GM19372 (cell line): ENCODE results near the gene SLC36A4.
"Not testable (repeated sequence)": the region's sequence is repeated elsewhere in the genome, so short reads cannot be mapped to it uniquely, and the experiment has no call there.

Experiments
- ATAC-seq: cut with Tn5 transposase; IDR thresholded peaks from one replicate; pipeline ENCODE4 v1.9.1; 2021; ENCODE audit warnings: mild to moderate bottlenecking, low read depth, moderate library complexity; ENCODE audit not compliant: unreplicated experiment

SLC36A4 gene

DNA sequence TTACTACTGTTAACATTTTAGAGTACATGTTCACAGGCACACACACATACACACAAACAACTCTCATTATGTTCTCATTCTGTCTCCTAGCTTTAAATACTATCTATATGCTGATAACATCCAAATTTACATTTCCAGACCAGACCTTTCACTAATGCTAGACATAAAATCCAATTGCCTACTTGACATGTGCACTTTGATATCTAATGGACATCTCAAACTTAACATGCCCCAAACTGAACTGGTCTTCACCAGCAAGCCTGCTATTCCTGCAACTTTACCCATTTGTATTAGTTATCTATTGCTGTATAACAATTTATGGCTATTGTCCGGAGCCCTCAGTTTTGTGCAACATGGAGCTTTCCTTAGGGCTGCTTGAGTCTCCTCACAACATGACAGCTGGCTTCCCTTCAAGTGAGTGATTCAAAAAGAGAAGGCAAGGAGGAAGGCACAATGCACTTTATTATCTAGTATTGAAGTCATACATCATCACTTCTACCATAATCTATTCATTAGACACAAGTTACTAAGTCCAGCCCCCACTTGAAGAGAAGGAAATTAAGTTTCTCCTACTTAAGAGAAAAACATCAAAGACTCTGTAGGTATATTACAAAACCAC is 3.0 kb downstream of the SLC36A4 start:
- ATAC-seq: no peak

DNA sequence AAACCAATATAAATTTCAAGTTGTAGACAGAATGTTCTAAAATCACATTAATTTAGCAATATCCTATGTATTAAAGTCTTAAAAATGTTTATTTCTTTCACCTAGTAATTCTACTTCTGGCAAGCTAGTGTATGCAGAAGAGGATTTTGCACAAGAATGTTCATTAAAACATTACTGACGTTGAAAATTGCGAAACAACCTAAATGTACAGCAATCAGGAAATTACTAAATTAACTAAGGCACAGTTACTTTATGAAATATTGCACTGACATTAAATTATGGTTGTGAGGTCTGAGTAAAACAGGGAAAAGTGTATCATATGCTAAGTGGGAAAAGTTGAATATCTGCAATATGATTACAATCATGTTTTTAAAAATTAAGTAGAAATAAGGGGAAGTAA is 4.1 kb downstream of the SLC36A4 start:
- no peak for ATAC-seq

DNA sequence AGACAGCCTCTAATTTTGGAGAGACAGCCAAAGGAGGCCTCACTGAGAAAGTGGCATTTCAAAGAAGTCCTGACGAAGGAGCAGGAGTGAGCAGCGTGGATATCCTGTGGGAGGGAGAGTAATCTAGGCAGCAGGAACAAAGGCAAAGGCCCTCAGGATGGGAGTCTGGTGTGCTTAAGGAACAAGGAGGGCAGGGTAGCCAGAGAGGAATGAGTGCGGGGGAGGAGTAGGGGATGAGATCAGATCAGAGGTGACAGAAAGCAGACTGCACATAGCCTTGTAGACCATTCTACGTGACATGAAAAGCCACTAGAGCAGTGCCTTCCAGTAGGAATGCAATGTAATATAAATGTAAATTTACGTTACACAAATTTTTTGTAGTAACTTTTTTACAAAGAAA is 5.6 kb downstream of the SLC36A4 start:
- ATAC-seq: no peak

DNA sequence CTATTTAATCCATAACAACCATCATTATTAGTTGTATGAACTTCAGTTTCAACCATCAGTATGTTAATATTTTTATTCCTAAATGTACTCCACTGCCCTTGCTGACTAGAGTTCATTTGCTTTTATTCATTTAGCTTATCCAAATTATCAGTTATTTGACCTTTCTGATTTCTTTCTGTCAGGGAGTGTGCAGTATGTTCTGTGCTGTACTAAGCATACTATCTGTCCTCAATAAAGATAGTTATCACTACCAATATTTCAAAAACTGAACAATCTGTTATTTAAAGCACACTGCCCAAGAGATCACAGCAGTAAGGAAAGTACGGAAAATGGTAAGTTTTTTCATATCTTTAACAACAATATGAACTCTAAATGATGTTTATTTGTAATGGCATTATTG is 8.3 kb downstream of the SLC36A4 start:
- no peak for ATAC-seq

DNA sequence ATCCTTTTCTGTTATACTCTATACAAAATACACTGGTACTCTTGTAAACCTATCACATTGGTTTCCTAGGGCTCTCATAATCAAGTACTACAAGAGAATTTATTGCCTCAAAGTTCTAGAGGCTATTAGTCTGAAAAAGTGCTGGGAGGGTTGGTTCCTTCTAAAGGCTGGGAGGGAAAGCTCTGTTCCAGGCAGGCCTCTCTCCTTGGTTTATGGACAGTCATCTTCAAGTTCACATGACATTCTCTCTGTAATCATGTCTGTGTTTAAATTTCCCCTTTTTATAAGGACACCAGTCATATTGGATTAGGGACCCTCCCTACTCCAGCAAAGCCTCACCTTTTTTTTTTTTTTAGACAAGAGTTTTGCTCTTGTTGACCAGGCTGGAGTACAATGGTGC is 9.1 kb downstream of the SLC36A4 start:
- no peak for ATAC-seq

DNA sequence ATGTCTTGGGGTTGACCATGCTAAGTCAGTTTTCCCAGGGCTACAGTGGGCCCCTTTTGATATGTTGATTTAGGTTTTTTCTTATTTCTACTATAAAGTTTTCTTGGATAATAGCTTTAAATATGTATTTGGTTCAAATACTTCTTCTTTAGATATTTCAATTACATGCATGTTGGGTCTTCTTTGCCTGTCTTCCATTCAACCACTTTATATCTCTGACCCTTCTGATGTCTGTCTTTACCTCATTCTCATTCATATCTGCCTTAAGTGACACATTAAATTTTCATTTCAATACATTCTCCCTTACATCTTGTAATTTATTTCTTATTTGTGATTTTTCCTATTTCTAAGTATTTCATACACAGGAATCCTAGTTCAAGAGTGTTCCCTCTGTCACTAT is 10.5 kb downstream of the SLC36A4 start:
- ATAC-seq: no peak

DNA sequence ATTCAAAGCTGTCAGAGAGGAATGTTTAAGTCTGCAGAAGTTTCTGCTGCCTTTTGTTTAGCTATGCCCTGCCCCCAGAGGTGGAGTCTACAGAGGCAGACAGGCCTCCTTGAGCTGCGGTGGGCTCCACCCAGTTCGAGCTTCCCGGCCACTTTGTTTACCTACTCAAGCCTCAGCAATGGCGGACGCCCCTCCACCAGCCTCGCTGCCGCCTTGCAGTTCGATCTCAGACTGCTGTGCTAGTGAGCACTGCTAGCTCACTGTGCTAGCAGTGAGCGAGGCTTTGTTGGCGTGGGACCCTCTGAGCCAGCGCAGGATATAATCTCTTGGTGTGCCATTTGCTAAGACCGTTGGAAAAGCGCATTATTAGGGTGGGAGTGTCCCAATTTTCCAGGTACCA is 19.9 kb downstream of the SLC36A4 start:
- not testable (repeated sequence) for ATAC-seq

DNA sequence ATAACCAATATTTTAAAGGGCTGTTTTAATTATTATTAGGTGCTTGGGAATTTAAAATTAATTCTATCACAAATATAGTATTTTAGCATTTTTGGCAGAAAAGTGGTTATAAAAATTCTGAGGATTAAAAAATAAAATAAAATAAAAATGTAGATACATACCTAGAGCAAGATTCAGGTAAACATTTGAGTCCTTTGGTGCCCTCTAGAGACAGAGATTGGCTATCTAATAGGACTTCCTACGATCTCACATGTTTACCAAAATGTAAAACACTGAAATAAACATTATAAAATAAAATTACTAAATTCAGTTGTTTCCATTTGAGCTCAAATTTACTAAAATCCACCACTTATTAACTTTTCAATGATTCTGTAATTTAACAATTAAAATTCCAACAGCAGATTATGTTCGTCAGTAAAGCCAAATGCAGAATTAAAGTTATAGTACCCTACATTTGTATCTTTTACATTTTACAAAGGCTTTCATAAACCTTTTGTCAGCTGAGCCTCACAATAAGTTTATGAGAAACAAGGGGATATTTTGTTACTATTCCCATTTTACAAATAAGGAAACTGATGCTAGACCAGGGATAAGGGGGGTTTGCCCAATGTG is 27.7 kb downstream of the SLC36A4 start:
- ATAC-seq: no peak

DNA sequence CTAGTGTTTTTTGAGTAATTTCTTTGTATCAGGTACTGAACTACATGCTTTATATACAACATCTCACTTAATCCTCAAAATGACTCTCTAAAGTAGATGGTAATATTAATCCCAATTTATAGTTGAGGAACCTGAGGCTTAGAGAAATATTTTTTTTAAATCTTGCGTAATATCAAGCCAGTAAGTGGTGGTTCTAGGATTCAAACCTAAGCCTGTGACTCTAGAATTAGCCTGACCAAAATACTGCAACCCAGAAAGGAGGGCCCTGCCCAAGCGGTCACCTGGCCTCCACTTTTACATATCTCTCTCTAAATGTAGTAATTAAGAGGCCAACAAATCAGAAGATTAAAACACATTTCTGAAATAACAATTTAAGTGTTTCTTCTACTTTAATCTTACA is 28.6 kb downstream of the SLC36A4 start:
- no peak for ATAC-seq

DNA sequence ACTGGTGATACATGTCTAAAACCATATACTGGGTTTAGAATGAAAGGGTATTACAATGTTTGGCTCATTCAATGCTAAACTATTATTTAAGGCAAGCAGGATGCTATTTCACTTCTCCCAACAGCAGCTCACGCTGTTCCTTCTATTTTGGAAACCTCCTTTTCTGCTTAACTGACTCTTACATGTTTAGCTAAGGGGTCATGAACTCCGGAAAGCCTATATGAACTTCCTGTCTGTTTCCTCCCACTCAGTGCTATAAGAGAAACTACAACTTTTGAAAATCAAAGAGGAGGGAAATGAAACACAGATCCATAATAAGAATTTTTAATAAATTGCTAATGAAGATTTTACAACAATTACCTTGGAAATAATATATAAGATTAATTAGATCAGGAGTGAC is 30.9 kb downstream of the SLC36A4 start:
- no peak for ATAC-seq

DNA sequence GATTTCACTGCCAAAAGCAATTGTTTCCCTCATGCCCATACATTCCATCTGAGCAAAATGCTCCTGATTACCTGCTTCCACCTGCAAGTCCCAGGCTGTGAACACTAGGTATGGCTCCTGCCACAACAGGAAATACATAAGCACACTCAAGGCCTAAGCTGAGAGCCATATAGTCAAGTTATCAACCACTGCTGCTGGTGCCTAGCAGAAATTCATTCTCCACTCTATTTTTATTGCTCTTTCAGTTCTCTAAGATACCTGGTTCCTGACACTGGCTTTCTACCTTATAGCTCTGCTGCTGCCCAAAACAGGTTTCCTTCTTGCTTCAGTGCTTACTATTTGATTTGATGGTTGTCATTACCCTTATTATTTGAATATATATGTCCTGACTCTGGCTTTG is 31.6 kb downstream of the SLC36A4 start:
- ATAC-seq: no peak

DNA sequence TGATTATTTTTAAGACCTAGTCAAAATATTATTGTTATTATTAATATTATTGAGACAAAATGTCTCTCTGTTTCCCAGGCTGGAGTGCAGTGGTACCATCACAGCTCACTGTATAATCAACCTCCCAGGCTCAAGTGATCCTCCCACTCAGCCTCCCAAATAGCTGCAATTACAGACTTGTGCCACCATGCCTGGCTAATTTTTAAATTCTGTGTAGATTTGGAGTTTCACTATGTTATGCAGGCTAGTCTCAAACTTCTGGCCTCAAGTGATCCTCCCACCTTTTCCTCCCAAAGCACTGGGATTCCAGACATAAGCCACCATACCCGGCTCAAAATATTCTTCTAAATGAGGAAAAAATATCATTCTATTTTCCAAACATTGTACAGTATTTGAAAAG is 37.0 kb downstream of the SLC36A4 start:
- no peak for ATAC-seq

DNA sequence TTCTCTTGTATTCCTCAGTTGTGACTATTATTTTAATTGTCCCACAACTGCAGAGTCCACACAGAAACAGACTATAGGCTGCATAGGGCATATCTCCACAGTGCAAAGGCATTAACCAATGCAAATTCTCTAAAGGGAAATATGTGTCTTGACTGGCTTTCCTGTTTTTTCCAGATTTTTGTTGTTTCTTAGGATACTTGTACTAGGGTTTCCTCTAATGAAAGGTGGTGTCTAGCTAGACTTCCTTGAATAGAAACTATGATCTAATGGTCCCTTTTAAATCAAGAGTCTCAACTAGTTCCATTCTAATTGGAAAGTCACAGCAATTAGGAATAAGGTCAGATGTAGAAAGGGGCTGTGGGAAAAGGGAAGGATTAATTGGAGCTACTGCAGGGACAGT is 37.6 kb downstream of the SLC36A4 start:
- no peak for ATAC-seq

DNA sequence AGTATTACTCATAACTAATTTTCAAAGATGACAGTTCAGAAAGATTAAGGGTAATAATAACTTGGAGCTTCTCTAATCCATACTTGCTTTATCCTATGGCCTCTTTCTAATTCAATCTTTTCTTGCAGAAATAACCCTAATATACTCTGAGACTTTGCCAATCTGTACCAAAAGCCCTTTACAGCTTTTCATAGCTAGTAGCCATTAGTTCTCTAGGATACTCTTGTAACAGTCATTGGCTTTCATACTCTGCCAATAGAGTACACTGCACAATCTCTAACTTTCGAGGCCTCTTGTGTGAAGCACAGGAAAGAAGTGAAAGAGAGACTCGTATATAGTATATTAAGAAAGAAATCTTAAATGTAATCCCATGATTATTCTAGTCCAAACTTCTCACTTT is 38.1 kb downstream of the SLC36A4 start:
- ATAC-seq: no peak

DNA sequence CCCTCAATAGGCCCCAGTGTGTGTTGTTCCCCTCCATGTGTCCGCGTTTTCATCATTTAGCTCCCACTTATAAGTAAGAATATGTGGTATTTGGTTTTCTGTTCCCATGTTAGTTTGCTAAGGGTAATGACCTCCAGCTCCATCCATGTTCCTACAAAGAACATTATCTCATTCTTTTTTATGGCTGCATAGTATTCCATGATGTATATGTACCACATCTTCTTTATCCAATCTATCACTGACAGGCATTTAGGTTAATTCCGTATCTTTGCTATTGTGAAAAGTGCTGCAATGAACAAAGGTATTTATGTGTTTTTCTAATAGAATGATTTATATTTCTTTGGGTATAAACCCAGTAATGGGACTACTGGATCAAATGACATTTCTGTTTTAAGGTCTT is 42.1 kb downstream of the SLC36A4 start:
- ATAC-seq: no peak

DNA sequence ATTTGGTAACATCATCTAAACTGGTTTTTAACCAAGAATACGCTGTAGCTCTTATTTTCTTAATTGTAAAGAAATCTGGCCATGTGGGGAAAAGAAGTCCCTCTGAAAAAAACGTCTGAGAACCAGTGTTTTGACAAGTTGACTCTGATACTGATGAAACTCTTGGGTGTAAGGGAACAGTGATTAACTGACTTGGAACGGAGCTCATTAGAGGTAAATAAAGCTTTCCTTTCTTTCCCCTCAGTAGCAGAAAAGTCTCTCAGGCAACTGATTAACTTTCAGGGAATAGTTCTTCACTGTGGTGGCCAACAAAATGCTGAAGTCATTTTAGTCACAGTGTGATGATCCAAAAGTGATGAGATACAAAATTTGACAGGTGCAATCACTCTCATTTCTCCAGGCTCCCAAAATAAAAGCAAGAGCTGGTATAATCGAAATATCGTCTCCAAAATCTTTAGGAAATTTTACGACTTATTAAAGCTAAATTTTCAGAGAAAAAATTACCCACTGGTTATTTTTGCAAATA is 52.3 kb downstream of the SLC36A4 start:
- ATAC-seq: no peak

DNA sequence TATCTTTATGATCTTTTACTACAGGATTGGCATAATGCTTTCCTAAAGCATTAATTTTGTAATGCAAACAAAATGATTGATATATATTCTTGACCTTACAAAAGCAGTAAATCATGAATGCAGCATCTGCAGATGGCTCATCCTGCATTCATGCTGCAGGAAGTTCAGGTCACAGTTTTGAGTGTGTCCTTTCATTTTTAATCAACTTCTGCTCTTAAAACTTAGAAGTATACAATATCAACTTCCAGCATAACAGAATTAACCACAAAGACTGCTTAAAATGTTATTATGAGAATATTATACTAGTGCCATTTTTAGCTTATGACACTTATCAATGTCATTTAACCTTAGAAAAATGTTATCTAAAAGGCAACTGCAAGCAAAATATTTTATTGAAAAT is 54.0 kb downstream of the SLC36A4 start:
- no peak for ATAC-seq

DNA sequence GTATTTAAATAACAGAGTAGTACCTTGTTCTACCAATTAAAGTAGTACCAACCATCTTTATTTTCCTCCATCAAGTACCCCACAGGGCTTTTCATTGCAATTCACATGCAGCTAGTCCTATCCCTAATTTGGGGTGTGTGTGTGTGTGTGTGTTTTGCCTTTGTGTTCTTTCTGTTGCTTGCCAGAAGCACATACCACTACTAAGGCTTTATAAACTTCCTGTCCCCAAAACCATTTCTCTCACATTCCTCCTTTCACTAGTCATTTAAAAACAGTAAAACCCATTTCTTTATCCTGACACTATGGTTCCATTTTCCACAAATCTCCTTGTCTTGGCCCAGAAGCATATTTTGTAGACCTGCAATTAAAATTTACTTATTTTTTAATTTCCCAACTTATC is 54.6 kb downstream of the SLC36A4 start:
- ATAC-seq: no peak

DNA sequence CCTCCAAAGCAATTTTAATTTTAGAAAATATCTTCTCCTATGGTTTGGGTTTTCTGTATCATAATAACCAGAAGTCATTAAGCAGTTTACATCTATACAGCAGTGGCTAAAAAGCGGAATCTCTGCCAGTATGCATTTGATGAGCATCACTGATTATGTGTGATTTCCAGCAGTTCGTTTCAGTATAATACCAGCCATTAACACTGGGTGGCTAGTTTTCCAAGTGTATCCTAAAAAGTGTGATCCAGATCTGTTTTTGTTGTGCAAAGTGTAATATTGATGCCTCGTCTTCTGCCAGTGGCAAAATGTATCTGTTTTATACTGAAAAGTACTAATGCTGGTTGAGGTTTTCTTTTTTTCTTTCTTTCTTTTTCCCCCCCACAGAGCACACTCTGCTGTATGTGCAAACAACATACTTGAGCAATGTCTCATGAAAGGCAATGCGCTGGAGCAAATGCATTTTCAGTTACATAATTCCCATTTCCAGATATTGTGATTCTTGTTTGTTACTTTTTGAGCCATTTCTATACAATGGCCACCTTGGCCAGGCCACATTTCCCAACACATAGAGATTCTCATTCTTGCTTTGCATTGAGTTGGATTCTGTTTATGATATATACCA is 64.2 kb downstream of the SLC36A4 start:
- ATAC-seq: no peak

DNA sequence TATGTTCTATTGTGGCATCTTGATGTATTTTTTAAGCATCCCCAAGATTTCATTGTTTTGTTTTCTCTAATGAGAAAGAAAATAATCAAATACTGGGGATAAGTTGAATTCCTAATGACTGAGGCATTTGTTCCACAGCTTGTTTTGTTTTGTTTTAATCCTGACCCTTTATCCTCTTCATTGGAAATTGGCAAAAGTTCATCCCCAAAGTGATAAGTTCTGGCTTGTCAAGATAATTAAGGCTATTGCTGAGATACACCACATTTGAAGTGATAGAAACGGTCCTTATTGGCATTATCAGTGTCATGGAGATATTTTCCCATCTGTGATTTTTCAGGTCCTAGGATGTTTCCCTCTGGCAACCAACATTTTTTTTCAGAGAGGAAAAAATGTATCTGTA is 65.0 kb downstream of the SLC36A4 start:
- ATAC-seq: no peak

DNA sequence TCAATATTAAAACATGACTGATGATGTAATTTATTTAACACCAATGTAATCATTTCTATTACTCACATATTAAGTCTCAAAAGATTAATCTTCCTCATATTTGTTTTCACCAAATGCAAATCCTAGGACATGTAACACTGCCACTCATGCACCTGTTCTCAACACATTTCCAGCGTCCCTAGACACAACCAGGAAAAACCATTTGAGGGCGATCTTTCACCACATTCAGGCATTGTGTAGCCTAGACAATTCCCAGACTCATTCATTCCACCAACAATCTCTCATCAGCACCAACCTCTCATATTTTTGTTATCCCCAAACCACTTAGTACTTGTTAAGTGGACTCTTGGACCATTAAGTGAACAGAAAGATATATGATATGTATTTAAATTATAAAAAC is 66.1 kb downstream of the SLC36A4 start:
- ATAC-seq: no peak

DNA sequence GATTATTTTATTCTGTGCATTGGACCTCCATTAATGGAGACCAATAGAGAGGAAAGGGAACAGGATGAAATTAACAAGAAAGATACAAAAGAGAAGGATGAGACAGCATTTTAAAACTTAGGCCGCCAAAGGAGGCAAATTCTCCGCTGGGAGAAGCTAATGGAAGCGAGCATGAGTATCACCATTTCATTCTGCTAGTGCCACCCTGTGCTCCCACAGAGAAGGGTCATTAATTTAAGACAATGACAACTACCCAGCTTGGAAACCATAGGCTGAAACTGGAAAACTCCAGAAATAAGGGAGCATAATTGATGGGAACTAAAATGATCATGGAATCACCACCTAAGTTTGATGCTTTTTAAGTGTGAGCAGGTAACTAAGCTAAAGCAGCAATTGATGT is 69.2 kb downstream of the SLC36A4 start:
- no peak for ATAC-seq
